GM12878 (cell line): ENCODE data around the gene SLC44A4.
A peak's percentile ranks its signal among the peaks of the same experiment; 100 is the strongest.

Experiments
- BHLHE40 ChIP-seq, 2 experiments: fragments of 450-650 bp in 1 of 2; IDR thresholded peaks; 2 replicates each; pipeline ENCODE4 v1.6.1; 2011 to 2017; ENCODE audit warnings: low read depth in 2 of 2, borderline replicate concordance in 1 of 2, improper control_type of control experiment in 1 of 2, low read length in 1 of 2, mild to moderate bottlenecking in 1 of 2
- CTCF ChIP-seq, 3 experiments: IDR thresholded peaks in 2 of 3; conservative IDR thresholded peaks in 1 of 3; 2 replicates each; pipeline ENCODE4 v1.5.1; 2011; ENCODE audit warnings: low read depth in 3 of 3, low read length in 3 of 3, mild to moderate bottlenecking in 3 of 3, control low read depth in 2 of 3, moderate library complexity in 2 of 3, inconsistent platforms in 1 of 3, mixed read lengths in 1 of 3; ENCODE audit not compliant: control insufficient read depth in 2 of 3, insufficient read depth in 1 of 3; ENCODE audit errors: extremely low read depth in 1 of 3
- E2F4 ChIP-seq: IDR thresholded peaks from 2 replicates; pipeline ENCODE4 v1.6.1; 2012; ENCODE audit warnings: low read depth, low read length, improper control_type of control experiment
- E4F1 ChIP-seq: fragments of 450-650 bp; IDR thresholded peaks from 2 replicates; pipeline ENCODE4 v1.6.1; 2018; ENCODE audit warnings: borderline replicate concordance, mild to moderate bottlenecking; ENCODE audit not compliant: partially characterized antibody
- EZH2 ChIP-seq: IDR thresholded peaks from 2 replicates; pipeline ENCODE4 v1.6.1; 2012; ENCODE audit warnings: low read depth, mild to moderate bottlenecking, control low read depth, inconsistent platforms, low read length, borderline replicate concordance; ENCODE audit not compliant: control insufficient read depth
- FOXM1 ChIP-seq: IDR thresholded peaks from 2 replicates; pipeline ENCODE4 v1.6.1; 2012; ENCODE audit warnings: low read depth, mild to moderate bottlenecking, inconsistent platforms, low read length, moderate library complexity
- JUND ChIP-seq: IDR thresholded peaks from 2 replicates; pipeline ENCODE4 v1.6.1; 2012; ENCODE audit warnings: low read depth, mild to moderate bottlenecking, low read length, improper control_type of control experiment, moderate library complexity
- NFIC ChIP-seq: IDR thresholded peaks from 2 replicates; pipeline ENCODE4 v1.6.1; 2012; ENCODE audit warnings: low read depth, mild to moderate bottlenecking, inconsistent platforms, low read length, moderate library complexity
- REST ChIP-seq: IDR thresholded peaks from 2 replicates; pipeline ENCODE4 v1.6.1; 2012; ENCODE audit warnings: mild to moderate bottlenecking, low read depth, low read length
- TAF1 ChIP-seq: IDR thresholded peaks from 2 replicates; pipeline ENCODE4 v1.6.1; 2011; ENCODE audit warnings: mild to moderate bottlenecking, low read depth, low read length, borderline replicate concordance
- ZBTB11 ChIP-seq: fragments of 450-650 bp; formaldehyde crosslinking; IDR thresholded peaks from 2 replicates; pipeline ENCODE4 v1.5.0; 2022; ENCODE audit warnings: mild to moderate bottlenecking, missing genetic modification characterization

- TF ChIP-seq CTCF (IDR thresholded peaks at IDR 0.05 in 2 of 3, conservative IDR thresholded peaks at IDR 0.05 in 1 of 3; ENCODE audit: control insufficient read depth in 2 of 3, extremely low read depth in 1 of 3, insufficient read depth in 1 of 3, low read depth in 3 of 3, low read length in 3 of 3) (peak; percentile 53 to 84 (median 74)), EZH2 (no peak), FOXM1 (no peak), E2F4 (no peak), BHLHE40 (IDR thresholded peaks at IDR 0.05; ENCODE audit: borderline replicate concordance in 1 of 2, low read depth in 2 of 2, low read length in 1 of 2) (no peak), TAF1 (no peak), ZBTB11 (CRISPR knock-in tag) (no peak), JUND (no peak), REST (no peak), E4F1 (no peak), NFIC (no peak)
These were observed 9.8 kb upstream of the SLC44A4 start for GRCh38 chr6:31888276-31889258.
